ENCODE results near the gene TPPP3.

- TF ChIP-seq CTCF (IDR thresholded peaks at IDR 0.05; ENCODE audit: low read length) (no peak), EZH2 (IDR thresholded peaks at IDR 0.05; ENCODE audit: borderline replicate concordance, low read length) (no peak)
Observed at GRCh38 chr16:67395105-67395457, 1.8 kb upstream of the TPPP3 start.
